ENCODE results near the gene GNAZ. TPM values are rescaled to one million over a fixed set of nuclear protein-coding genes. Genes with fewer than 3 reads are reported as not detected.

The GNAZ gene
- total and polyA plus RNA-seq, 8 donors = 4.3 to 18.8 (median 9.4) TPM

DNA sequence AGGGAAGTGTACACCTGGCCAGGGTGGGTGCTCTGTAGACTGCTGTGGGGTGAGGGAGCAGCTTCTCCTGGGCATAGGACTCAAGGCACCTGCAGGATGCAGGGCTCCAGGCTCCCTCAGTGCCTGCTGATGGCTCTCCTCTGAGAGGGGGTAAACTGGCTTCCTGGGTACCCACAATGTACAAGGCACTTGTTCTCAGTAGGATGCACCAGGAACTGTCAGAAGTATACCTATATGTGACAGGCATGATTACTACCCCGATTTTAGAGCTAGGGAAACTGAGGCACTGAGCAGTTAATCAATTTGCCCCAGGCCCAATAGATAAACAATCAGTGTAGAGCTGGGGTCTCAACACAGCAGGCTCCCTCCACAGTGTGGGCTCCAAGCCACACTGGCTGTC, 31.4 kb upstream of the GNAZ start:
- intact Hi-C loops (cut with DNase I; ENCODE audit: low total_unique reads) = no loop called here
- H3K4me3 ChIP-seq = no peak overlapping the region
- no peaks in the 10 kb centered on the region for H3K4me1 ChIP-seq
- DNase-seq = no peak
- 82 to 91% (median 89%) methylated on average over 1 of the region's 1 CpG for WGBS, 5 donors
- no peaks in the 10 kb centered on the region for H3K9me3 ChIP-seq
- H3K36me3 ChIP-seq = no peaks in the 10 kb centered on the region
- TF ChIP-seq CTCF (IDR thresholded peaks at IDR 0.05) (no peak), POLR2AphosphoS5 (IDR thresholded peaks at IDR 0.05) (no peak), POLR2A (IDR thresholded peaks at IDR 0.05) (no peak), EP300 (IDR thresholded peaks at IDR 0.05) (no peak)
- peaks cover 0 to 22% (median 0%) of the 10 kb centered on the region in 3 donors for H3K27me3 ChIP-seq
- H3K27ac ChIP-seq = no peak overlapping the region

DNA sequence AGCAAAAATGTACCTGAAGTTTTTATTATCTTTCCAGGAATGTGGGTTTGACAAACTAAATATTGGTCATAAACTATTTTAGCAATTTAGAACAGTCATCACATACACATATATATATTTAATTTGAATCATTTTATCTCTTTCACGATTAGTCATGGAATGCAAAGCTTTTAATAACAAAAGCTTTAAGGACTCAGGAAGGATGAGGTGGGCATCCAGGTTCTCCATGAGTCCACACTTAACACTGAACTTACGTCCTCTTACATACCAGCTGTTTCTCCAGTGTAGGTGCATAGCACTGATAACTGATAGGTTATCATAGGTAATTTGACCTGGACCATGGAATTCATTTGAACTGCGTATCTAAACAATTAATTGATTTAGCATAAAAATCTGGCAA, 28.1 kb upstream of the GNAZ start:
- Histone ChIP-seq H3K4me1 (peaks cover 0 to 6% (median 0%) of the 10 kb centered on the region in 4 donors), H3K27me3 (peaks cover 0 to 17% (median 0%) of the 10 kb centered on the region in 3 donors), H3K9me3 (peaks cover 0 to 9% (median 4%) of the 10 kb centered on the region in 4 donors), H3K4me3 (no peak overlapping the region), H3K27ac (no peak overlapping the region), H3K36me3 (no peaks in the 10 kb centered on the region)
- 29 to 48% (median 33%) methylated on average over 3 of the region's 3 CpGs for WGBS, 5 donors
- no peak for DNase-seq
- TF ChIP-seq POLR2AphosphoS5 (IDR thresholded peaks at IDR 0.05) (no peak), CTCF (IDR thresholded peaks at IDR 0.05) (no peak), POLR2A (IDR thresholded peaks at IDR 0.05) (no peak), EP300 (IDR thresholded peaks at IDR 0.05) (no peak)
- intact Hi-C loops (cut with DNase I; ENCODE audit: low total_unique reads) = no loop called here

GRCh38 chr22:23044570-23044969, 25.7 kb upstream of the GNAZ start:
- H3K27ac ChIP-seq = no peak overlapping the region
- no peak for TF ChIP-seq POLR2A (IDR thresholded peaks at IDR 0.05)
- TF ChIP-seq POLR2AphosphoS5 (IDR thresholded peaks at IDR 0.05) = no peak
- no peak for TF ChIP-seq CTCF (IDR thresholded peaks at IDR 0.05)
- no peak for TF ChIP-seq EP300 (IDR thresholded peaks at IDR 0.05)
- H3K9me3 ChIP-seq = peaks cover 0 to 13% (median 5%) of the 10 kb centered on the region in 4 donors
- 36 to 69% (median 42%) methylated on average over 1 of the region's 1 CpG for WGBS, 5 donors
- H3K27me3 ChIP-seq = no peaks in the 10 kb centered on the region
- no peak for DNase-seq
- intact Hi-C loops (cut with DNase I; ENCODE audit: low total_unique reads) = no loop called here
- H3K4me1 ChIP-seq = peaks cover 0 to 8% (median 0%) of the 10 kb centered on the region in 4 donors
- H3K4me3 ChIP-seq = no peak overlapping the region
- no peaks in the 10 kb centered on the region for H3K36me3 ChIP-seq

DNA sequence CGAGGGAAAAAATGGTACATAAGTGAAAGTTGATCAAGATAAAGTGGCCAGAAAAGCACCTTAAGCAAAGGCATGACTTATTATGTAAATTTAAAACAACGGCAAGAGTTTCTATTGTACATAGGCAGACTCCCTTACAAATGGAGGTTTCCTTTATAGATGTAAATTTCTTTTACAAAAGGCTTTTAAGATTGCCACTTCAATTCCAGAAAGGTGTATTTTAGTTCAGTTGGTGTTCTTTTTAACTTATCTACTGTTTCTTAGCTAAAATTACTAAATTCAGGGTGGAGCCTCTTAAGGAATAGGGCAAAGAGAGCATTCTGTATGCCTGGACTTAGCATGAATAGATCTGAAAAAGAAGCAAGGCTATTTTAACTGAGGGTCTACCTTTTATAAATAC, 24.9 kb upstream of the GNAZ start:
- intact Hi-C loops (cut with DNase I; ENCODE audit: low total_unique reads) = no loop called here
- Histone ChIP-seq H3K4me1 (peaks cover 0 to 8% (median 0%) of the 10 kb centered on the region in 4 donors), H3K27ac (no peak overlapping the region), H3K27me3 (no peaks in the 10 kb centered on the region), H3K9me3 (peaks cover 0 to 13% (median 5%) of the 10 kb centered on the region in 4 donors), H3K4me3 (no peak overlapping the region), H3K36me3 (no peaks in the 10 kb centered on the region)
- 34 to 48% (median 37%) methylated on average over 2 of the region's 2 CpGs for WGBS, 5 donors
- TF ChIP-seq CTCF (IDR thresholded peaks at IDR 0.05) = no peak
- TF ChIP-seq POLR2A (IDR thresholded peaks at IDR 0.05) = no peak
- no peak for TF ChIP-seq POLR2AphosphoS5 (IDR thresholded peaks at IDR 0.05)
- no peak for TF ChIP-seq EP300 (IDR thresholded peaks at IDR 0.05)
- no peak for DNase-seq

All from stomach (tissue), 9 donors.